Right lobe of liver (tissue), 6 donors: ENCODE measurements around the gene TMEM239. TPM values are rescaled to one million over a fixed set of nuclear protein-coding genes. Genes with fewer than 3 reads are reported as not detected.
A peak's percentile ranks its signal among the peaks of the same experiment; 100 is the strongest.

Experiments
- ATAC-seq, 4 donors: fragments of 200-7000 bp; cut with Tn5 transposase; one replicate each; pipeline ENCODE4 v1.9.1; 2020; ENCODE audit warnings: mild to moderate bottlenecking in 4 of 4, moderate library complexity in 4 of 4
- DNase-seq, 3 donors: peaks; one replicate each; pipeline ENCODE4 v3.0.0-alpha.2; 2020
- H3K27ac ChIP-seq, 3 donors: fragments of 200-600 bp; one replicate each; pipeline ENCODE4 v1.8.0; 2022
- H3K27me3 ChIP-seq, 2 donors: fragments of 200-600 bp; one replicate each; pipeline ENCODE4 v1.8.0; 2022
- H3K36me3 ChIP-seq, 4 donors: fragments of 200-600 bp; sonication (generic) in 1 of 4; one replicate each; pipeline versions ENCODE4 v1.5.1 to v1.8.0; 2017 to 2022; ENCODE audit warnings: control low read depth in 1 of 4
- H3K4me1 ChIP-seq, 4 donors: fragments of 200-600 bp; sonication (generic) in 1 of 4; one replicate each; pipeline versions ENCODE4 v1.5.1 to v1.8.0; 2017 to 2022; ENCODE audit warnings: control low read depth in 1 of 4
- H3K4me3 ChIP-seq, 3 donors: fragments of 200-600 bp; one replicate each; pipeline ENCODE4 v1.8.0; 2022
- H3K9me3 ChIP-seq, 4 donors: fragments of 200-600 bp; sonication (generic) in 1 of 4; one replicate each; pipeline versions ENCODE4 v1.5.1 to v1.8.0; 2017 to 2022; ENCODE audit warnings: control low read depth in 1 of 4
- CTCF ChIP-seq, 4 donors: fragments of 200-600 bp in 3 of 4; fragments of 450-650 bp in 1 of 4; IDR thresholded peaks; one replicate each; pipeline versions ENCODE4 v1.5.1 to v1.8.0; 2016 to 2022; ENCODE audit warnings: antibody characterized with exemption in 4 of 4, mild to moderate bottlenecking in 2 of 4
- POLR2A ChIP-seq: fragments of 450-650 bp; IDR thresholded peaks from one replicate; pipeline ENCODE4 v1.6.1; 2017; ENCODE audit warnings: antibody characterized with exemption, mild to moderate bottlenecking
- WGBS: methylation state at CpG from one replicate; pipeline ENCODE4 v1.1.6; 2018; ENCODE audit warnings: low coverage, low lambda C conversion rate; ENCODE audit not compliant: insufficient coverage; ENCODE audit errors: missing lambda C conversion rate; 5-methylcytosine and 5-hydroxymethylcytosine counted together
- intact Hi-C, 2 donors: fragments of 100-400 bp; cut with DNase I; formaldehyde crosslinking; loops; one replicate each; pipeline versions ENCODE4 v1.11.2 to v1.14.1; 2022
- total RNA-seq, 6 experiments: library from RNA; depleted of rRNA in 2 of 6; stranded (reverse); fragments of >200 nt in 2 of 6; fragmentation: NEBNext Ultra II Directional in 3 of 6; extraction: Animal tissue kit (Norgen Biotek cat#: 25700) in 3 of 6; gene quantifications; one replicate each; pipeline versions ENCODE4 v1.1.0 to v1.2.4, GENCODE V29; 2016 to 2023
- donor health status: DM: no; HTN: yes; CAD: no.
- donor health status: DM: no; HTN: no; CAD: no.
- donor health status: DM: no; HTN: no; CAD: no.
- donor health status: DM: no; HTN: yes; CAD: no.
- donor health status: DM: no; HTN: yes; CAD: no.

TMEM239 gene
- total RNA-seq, 6 experiments from 2014 or later = not detected

- Histone ChIP-seq H3K9me3 (no peaks in the 10 kb centered on the region), H3K4me3 (no peak overlapping the region), H3K4me1 (no peaks in the 10 kb centered on the region), H3K27me3 (no peaks in the 10 kb centered on the region), H3K27ac (no peak overlapping the region), H3K36me3 (no peaks in the 10 kb centered on the region)
- no peak for TF ChIP-seq CTCF (IDR thresholded peaks at IDR 0.05)
- TF ChIP-seq POLR2A = no peak
- ATAC-seq (no peak), DNase-seq (no peak)
- WGBS = 82% methylated on average over 4 of the region's 24 CpGs
- intact Hi-C loops = no loop called here
These were observed 20.7 kb upstream of the TMEM239 start for GRCh38 chr20:2795451-2795850.

- Histone ChIP-seq H3K4me1 (no peaks in the 10 kb centered on the region), H3K27ac (no peak overlapping the region), H3K9me3 (no peaks in the 10 kb centered on the region), H3K36me3 (no peaks in the 10 kb centered on the region), H3K27me3 (no peaks in the 10 kb centered on the region), H3K4me3 (no peak overlapping the region)
- DNase-seq (peak in 1 of 3 donors; percentile 44), ATAC-seq (no peak)
- WGBS = 89% methylated on average over 2 of the region's 20 CpGs
- TF ChIP-seq CTCF (IDR thresholded peaks at IDR 0.05) = no peak
- no peak for TF ChIP-seq POLR2A
- intact Hi-C loops = no loop called here
These were observed 20.0 kb upstream of the TMEM239 start for GRCh38 chr20:2796011-2796660.

- 60% methylated on average over 1 of the region's 16 CpGs for WGBS
- DNase-seq (peak in 1 of 3 donors; percentile 22), ATAC-seq (no peak)
- no peaks in the 10 kb centered on the region for H3K36me3 ChIP-seq
- no peaks in the 10 kb centered on the region for H3K4me1 ChIP-seq
- intact Hi-C loops = no loop called here
- no peaks in the 10 kb centered on the region for H3K9me3 ChIP-seq
- TF ChIP-seq POLR2A (no peak), CTCF (IDR thresholded peaks at IDR 0.05) (no peak)
- no peak overlapping the region for H3K27ac ChIP-seq
- no peaks in the 10 kb centered on the region for H3K27me3 ChIP-seq
- H3K4me3 ChIP-seq = no peak overlapping the region
These were observed 18.8 kb upstream of the TMEM239 start for GRCh38 chr20:2797136-2797983.

GRCh38 chr20:2798095-2798805 is 17.9 kb upstream of the TMEM239 start:
- 100% methylated on average over 2 of the region's 19 CpGs for WGBS
- peak in 1 of 3 donors; percentile 38 for DNase-seq
- H3K9me3 ChIP-seq = no peaks in the 10 kb centered on the region
- ATAC-seq = no peak
- no peaks in the 10 kb centered on the region for H3K36me3 ChIP-seq
- intact Hi-C loops = no loop called here
- TF ChIP-seq CTCF (IDR thresholded peaks at IDR 0.05) (no peak), POLR2A (no peak)
- H3K27me3 ChIP-seq = no peaks in the 10 kb centered on the region
- H3K4me3 ChIP-seq = no peak overlapping the region
- no peaks in the 10 kb centered on the region for H3K4me1 ChIP-seq
- H3K27ac ChIP-seq = no peak overlapping the region
